ENCODE results near the gene RXFP4.

The RXFP4 gene

DNA sequence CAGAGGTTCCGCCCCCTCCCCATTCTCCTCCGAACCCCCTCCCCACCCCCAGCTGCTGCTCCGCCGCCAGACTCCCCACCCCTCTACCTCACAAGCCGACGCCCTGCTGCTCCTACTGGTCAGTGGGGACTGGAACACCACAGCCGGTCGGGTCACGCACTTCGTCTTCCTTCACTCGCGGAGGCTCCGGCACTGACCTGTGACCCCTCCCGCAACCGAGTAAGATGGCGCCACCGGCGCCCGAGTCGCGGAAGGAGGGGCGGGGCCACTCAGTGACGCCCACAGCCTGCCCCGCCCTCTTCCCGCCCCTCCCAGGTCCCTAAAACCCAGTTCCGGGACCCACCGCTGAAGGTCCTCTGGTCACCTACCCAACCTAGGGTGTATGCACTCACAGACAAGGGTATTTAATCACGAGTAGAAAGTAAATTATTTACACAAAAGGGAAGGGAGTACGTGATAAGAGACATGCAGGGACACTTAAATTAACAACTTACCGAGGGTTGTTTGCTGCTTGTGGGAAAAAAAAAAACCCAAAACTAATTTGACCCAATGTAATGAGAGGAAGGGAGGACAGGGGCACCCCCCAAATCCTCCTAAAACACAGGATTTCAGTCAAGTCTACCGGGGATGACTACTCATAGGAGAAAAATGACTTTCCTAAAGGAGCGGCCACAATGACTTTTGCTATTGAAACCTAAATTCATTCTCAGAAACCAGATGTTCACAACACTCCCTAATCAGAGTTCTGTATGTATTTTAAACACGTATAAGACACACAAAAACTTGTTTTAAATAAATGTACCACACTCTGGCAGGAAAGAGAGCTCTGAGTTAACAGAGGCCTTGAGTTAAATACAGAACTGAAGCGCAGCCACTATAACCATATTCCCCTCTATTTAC lies 30.0 kb upstream of the RXFP4 start, which contains the start of gene RIT1:
RIT1 (minus strand) TSS at position 194 of the 900 bp plus-strand sequence. CDS start 588 bp downstream, outside the sequence.
- H3K4me1 ChIP-seq (ENCODE audit: control insufficient read depth in 1 of 2, insufficient read depth in 1 of 2, low read depth in 1 of 2, low read length in 1 of 2): peaks cover 22 to 27% of the 10 kb centered on the region in 2 experiments
- TF ChIP-seq, protein P1, sequence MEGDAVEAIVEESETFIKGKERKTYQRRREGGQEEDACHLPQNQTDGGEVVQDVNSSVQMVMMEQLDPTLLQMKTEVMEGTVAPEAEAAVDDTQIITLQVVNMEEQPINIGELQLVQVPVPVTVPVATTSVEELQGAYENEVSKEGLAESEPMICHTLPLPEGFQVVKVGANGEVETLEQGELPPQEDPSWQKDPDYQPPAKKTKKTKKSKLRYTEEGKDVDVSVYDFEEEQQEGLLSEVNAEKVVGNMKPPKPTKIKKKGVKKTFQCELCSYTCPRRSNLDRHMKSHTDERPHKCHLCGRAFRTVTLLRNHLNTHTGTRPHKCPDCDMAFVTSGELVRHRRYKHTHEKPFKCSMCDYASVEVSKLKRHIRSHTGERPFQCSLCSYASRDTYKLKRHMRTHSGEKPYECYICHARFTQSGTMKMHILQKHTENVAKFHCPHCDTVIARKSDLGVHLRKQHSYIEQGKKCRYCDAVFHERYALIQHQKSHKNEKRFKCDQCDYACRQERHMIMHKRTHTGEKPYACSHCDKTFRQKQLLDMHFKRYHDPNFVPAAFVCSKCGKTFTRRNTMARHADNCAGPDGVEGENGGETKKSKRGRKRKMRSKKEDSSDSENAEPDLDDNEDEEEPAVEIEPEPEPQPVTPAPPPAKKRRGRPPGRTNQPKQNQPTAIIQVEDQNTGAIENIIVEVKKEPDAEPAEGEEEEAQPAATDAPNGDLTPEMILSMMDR (IDR thresholded peaks at IDR 0.05): peak; percentile 81
- no peaks in the 10 kb centered on the region for H3K27me3 ChIP-seq
- peak within 1 kb of the TSS; percentile 97 for H3K27ac ChIP-seq
- H3K4me3 ChIP-seq (ENCODE audit: low read depth in 1 of 2, low read length in 1 of 2): peak within 1 kb of the TSS; percentile 92 to 94
- peaks cover 75% of the 10 kb centered on the region for H3K36me3 ChIP-seq
- no peaks in the 10 kb centered on the region for H3K9me3 ChIP-seq

DNA sequence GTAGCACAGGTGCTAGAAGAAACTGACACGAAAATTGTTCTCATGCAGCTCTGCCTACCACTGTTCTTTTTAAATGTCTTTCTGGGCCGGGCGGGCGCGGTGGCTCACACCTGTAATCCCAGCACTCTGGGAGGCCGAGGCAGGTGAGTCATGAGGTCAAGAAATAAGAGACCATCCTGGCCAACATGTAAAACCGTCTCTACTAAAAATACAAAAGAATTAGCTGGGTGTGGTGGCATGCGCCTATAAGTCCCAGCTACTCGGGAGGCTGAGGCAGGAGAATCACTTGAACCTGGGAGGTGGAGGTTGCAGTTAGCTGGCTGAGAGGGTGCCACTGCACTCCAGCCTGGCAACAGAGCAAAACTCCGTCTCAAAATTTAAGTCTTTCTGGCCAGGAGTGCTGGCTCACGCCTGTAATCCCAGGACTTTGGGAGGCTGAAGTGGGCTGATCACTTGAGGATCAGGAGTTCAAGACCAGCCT lies 29.3 kb upstream of the RXFP4 start:
- Histone ChIP-seq H3K4me3 (ENCODE audit: low read depth in 1 of 2, low read length in 1 of 2) (peak overlapping the region in 1 of 2 experiments; percentile 92), H3K36me3 (peaks cover 75% of the 10 kb centered on the region), H3K9me3 (no peaks in the 10 kb centered on the region), H3K27ac (peak overlapping the region; percentile 97), H3K4me1 (ENCODE audit: control insufficient read depth in 1 of 2, insufficient read depth in 1 of 2, low read depth in 1 of 2, low read length in 1 of 2) (peaks cover 22 to 27% of the 10 kb centered on the region in 2 experiments), H3K27me3 (no peaks in the 10 kb centered on the region)
- TF ChIP-seq, protein P1 (IDR thresholded peaks at IDR 0.05): no peak

DNA sequence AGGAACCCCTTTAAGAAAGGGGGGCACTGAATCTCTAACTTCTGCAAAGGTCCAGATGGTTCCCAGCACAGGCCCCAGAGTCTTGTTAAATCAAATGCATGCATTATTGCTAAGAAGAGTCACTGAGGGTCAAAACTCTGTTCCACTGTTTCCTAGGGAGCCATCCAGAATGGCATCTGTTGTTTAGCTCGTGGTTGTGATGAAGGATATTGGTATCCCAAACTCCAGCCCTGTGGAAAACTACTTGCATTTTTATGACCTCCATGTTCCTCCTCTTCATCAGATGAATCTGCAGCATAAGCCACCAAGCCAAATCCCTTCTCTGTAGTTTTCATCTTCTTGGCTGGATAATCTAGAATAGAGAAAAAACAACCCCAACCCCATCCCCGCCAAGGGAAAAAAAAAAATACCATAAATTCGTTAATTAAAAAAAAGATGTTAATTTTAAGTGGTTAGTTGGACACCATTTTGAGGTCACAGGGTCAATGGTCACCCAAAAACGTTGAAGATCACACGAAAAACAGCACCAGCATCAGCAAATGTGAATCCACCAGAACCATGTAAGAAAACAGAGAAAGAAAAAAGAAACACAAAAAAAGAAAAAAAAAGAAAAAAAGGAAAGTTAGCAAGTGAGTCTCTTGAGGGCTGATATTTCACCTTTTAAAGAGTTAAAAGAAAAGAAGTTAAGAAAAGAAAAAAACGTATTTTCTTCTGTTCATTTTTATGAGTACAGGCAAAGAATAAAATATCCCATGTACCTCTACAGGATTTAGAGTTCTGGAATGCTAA lies 27.3 kb upstream of the RXFP4 start:
- peaks cover 21% of the 10 kb centered on the region in 2 experiments for H3K4me1 ChIP-seq (ENCODE audit: control insufficient read depth in 1 of 2, insufficient read depth in 1 of 2, low read depth in 1 of 2, low read length in 1 of 2)
- no peak overlapping the region for H3K4me3 ChIP-seq (ENCODE audit: low read depth in 1 of 2, low read length in 1 of 2)
- TF ChIP-seq, protein P1 (IDR thresholded peaks at IDR 0.05): no peak
- peaks cover 75% of the 10 kb centered on the region for H3K36me3 ChIP-seq
- H3K27me3 ChIP-seq: no peaks in the 10 kb centered on the region
- H3K27ac ChIP-seq: no peak overlapping the region
- H3K9me3 ChIP-seq: no peaks in the 10 kb centered on the region

DNA sequence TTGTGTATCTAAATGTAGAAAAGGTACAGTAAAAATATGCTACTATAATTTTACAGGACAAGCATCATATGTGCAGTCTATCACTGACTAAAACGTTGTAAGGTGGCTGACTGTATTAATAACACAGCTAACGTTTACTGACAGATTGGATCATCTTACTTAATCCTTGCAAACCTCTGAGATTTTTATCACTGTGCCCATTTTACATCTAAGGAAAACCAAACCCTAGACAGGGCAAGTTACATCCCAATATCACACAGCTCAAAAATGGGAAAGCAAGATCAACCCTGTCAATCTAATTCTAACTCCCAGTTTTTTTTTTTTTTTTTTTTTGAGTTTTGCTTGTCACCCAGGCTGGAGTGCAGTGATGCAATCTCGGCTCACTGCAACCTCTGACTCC lies 22.8 kb upstream of the RXFP4 start:
- H3K27ac ChIP-seq: no peak overlapping the region
- TF ChIP-seq, protein P1 (IDR thresholded peaks at IDR 0.05): no peak
- no peak overlapping the region for H3K4me3 ChIP-seq (ENCODE audit: low read depth in 1 of 2, low read length in 1 of 2)
- H3K36me3 ChIP-seq: peaks cover 99% of the 10 kb centered on the region
- H3K4me1 ChIP-seq (ENCODE audit: control insufficient read depth in 1 of 2, insufficient read depth in 1 of 2, low read depth in 1 of 2, low read length in 1 of 2): no peaks in the 10 kb centered on the region
- H3K9me3 ChIP-seq: no peaks in the 10 kb centered on the region
- no peaks in the 10 kb centered on the region for H3K27me3 ChIP-seq

DNA sequence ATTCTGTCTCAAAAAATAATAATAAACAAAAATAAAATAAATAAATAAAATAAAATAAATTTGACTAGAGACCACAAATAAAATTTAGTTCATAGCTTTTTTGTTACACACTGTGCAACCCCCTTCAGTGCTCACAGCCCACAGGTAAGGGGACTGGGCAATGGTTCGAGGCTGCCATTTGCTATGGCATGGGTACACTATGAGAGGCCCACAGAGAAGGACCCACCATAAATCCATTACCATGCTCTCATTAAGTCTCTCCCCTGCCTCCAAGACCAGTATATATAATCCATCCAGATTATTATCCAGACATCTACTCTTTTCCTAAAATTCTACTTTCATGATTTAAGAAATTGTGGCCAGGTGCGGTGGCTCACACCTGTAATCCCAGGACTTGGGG lies 21.6 kb upstream of the RXFP4 start:
- Histone ChIP-seq H3K9me3 (no peaks in the 10 kb centered on the region), H3K4me1 (ENCODE audit: control insufficient read depth in 1 of 2, insufficient read depth in 1 of 2, low read depth in 1 of 2, low read length in 1 of 2) (no peaks in the 10 kb centered on the region), H3K27ac (no peak overlapping the region), H3K27me3 (no peaks in the 10 kb centered on the region), H3K4me3 (ENCODE audit: low read depth in 1 of 2, low read length in 1 of 2) (no peak overlapping the region), H3K36me3 (peaks cover 100% of the 10 kb centered on the region)
- TF ChIP-seq, protein P1 (IDR thresholded peaks at IDR 0.05): no peak

Measured in neutrophil (primary cell).